ENCODE data around the gene DSEL.

DSEL gene

GRCh38 chr18:67516539-67517443, at the start of gene DSEL:
DSEL (minus strand) TSS chr18:67516720; CDS start chr18:67514608, 2,112 bp downstream.
- DNase-seq: peak; percentile 69 to 100 (median 98)

- no peak for DNase-seq
Observed at GRCh38 chr18:67553437-67553836, 36.9 kb upstream of the DSEL start.

GRCh38 chr18:67550872-67551520, 34.5 kb upstream of the DSEL start:
- no peak for DNase-seq

- no peak for DNase-seq
Observed at GRCh38 chr18:67549946-67550345, 33.4 kb upstream of the DSEL start.

- no peak for DNase-seq
Observed at GRCh38 chr18:67545681-67546080, 29.2 kb upstream of the DSEL start.

- no peak for DNase-seq
Observed at GRCh38 chr18:67540559-67540958, 24.0 kb upstream of the DSEL start.

GRCh38 chr18:67531929-67532328, 15.4 kb upstream of the DSEL start:
- no peak for DNase-seq

- peak in 15 of 56 donors; percentile 5 to 60 (median 30) for DNase-seq
Observed at GRCh38 chr18:67525328-67526099, 9.0 kb upstream of the DSEL start.

GRCh38 chr18:67520351-67520921, 3.9 kb upstream of the DSEL start:
- no peak for DNase-seq

GRCh38 chr18:67519592-67519991, 3.1 kb upstream of the DSEL start:
- DNase-seq: no peak

GRCh38 chr18:67518566-67518965, 2.0 kb upstream of the DSEL start:
- no peak for DNase-seq

GRCh38 chr18:67517444-67517765, 885 bp upstream of the DSEL start:
- peak in 16 of 56 donors; percentile 3 to 62 (median 24) for DNase-seq

GRCh38 chr18:67515942-67516538, 480 bp downstream of the DSEL start:
- DNase-seq: peak in 54 of 56 donors; percentile 21 to 87 (median 74)

- no peak for DNase-seq
Observed at GRCh38 chr18:67514901-67515540, 1.5 kb downstream of the DSEL start.

- no peak for DNase-seq
Observed at GRCh38 chr18:67514465-67514864, 2.1 kb downstream of the DSEL start.

- no peak for DNase-seq
Observed at GRCh38 chr18:67513280-67513679, 3.2 kb downstream of the DSEL start.

GRCh38 chr18:67511840-67512239, 4.7 kb downstream of the DSEL start:
- peak in 7 of 56 donors; percentile 1 to 29 (median 8) for DNase-seq

- DNase-seq: no peak
Observed at GRCh38 chr18:67510831-67511230, 5.7 kb downstream of the DSEL start.

GRCh38 chr18:67509741-67510391, 6.7 kb downstream of the DSEL start:
- DNase-seq: peak in 5 of 56 donors; percentile 4 to 43 (median 12)

GRCh38 chr18:67508146-67508545, 8.4 kb downstream of the DSEL start:
- no peak for DNase-seq
